Measurements from ENCODE around the gene ZBTB16.
"Not testable (repeated sequence)": the region's sequence is repeated elsewhere in the genome, so short reads cannot be mapped to it uniquely, and the experiment has no call there.

Gene ZBTB16

GRCh38 chr11:114049050-114049449, 10.5 kb upstream of the ZBTB16 start:
- no peak for DNase-seq (ENCODE audit: low read depth)
- TF ChIP-seq, protein P1, sequence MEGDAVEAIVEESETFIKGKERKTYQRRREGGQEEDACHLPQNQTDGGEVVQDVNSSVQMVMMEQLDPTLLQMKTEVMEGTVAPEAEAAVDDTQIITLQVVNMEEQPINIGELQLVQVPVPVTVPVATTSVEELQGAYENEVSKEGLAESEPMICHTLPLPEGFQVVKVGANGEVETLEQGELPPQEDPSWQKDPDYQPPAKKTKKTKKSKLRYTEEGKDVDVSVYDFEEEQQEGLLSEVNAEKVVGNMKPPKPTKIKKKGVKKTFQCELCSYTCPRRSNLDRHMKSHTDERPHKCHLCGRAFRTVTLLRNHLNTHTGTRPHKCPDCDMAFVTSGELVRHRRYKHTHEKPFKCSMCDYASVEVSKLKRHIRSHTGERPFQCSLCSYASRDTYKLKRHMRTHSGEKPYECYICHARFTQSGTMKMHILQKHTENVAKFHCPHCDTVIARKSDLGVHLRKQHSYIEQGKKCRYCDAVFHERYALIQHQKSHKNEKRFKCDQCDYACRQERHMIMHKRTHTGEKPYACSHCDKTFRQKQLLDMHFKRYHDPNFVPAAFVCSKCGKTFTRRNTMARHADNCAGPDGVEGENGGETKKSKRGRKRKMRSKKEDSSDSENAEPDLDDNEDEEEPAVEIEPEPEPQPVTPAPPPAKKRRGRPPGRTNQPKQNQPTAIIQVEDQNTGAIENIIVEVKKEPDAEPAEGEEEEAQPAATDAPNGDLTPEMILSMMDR (conservative IDR thresholded peaks at IDR 0.05; ENCODE audit: control insufficient read depth, insufficient read depth, low read depth, low read length): no peak
- no peak overlapping the region for H3K4me3 ChIP-seq (ENCODE audit: control insufficient read depth, low read depth, low read length)

DNA sequence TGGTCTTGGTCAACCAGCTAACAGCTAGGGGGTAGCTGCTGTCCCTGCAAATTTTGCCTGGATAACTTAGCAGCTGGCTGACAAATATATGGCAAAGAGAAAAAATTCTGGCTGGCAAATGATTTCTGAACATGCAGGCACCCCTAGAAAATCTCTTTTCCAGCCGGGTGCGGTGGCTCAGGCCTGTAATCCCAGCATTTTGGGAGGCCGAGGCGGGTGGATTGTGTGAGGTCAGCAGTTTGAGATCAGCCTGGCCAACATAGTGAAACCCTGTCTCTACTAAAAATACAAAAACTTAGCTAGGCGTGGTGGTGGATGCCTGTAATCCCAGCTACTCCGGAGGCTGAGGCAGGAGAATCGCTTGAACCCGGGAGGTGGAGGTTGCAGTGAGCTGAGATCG, 9.7 kb upstream of the ZBTB16 start:
- H3K4me3 ChIP-seq (ENCODE audit: control insufficient read depth, low read depth, low read length); DNase-seq (ENCODE audit: low read depth): not testable (repeated sequence)

DNA sequence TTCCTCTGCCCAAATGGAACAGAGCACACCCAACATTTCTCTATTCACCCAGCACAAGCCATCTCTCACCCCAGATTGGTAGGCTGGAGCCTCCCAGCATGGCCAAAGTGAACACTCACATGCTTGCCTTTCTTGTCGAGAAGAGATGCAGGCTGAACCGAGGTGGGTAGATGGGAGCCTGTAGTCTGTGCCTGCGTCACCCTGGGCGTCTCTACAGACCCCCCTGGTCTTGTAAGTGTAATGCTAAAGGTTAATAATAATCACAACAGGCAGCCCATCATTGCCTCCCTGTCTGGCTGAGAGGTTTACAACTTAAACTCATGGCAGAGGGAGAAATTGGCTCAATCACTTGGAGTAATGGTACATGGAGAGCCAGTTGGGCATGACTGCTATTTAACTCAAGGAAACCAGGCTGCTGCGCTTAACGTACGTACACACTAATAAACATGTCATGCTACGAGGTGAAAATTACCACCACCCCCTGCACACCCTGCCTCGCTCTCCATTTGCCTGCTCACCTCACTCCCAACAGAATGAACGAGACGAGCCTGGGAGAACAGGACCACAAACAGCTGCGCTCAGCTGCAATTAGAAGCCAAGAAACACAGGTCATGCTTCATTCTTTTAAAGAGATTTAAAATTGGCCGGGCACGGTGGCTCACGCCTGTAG, 9.1 kb upstream of the ZBTB16 start:
- DNase-seq (ENCODE audit: low read depth): no peak
- TF ChIP-seq, protein P1 (conservative IDR thresholded peaks at IDR 0.05; ENCODE audit: control insufficient read depth, insufficient read depth, low read depth, low read length): no peak
- no peak overlapping the region for H3K4me3 ChIP-seq (ENCODE audit: control insufficient read depth, low read depth, low read length)

GRCh38 chr11:114051558-114051957, 8.0 kb upstream of the ZBTB16 start:
- DNase-seq (ENCODE audit: low read depth): no peak
- H3K4me3 ChIP-seq (ENCODE audit: control insufficient read depth, low read depth, low read length): no peak overlapping the region
- TF ChIP-seq, protein P1 (conservative IDR thresholded peaks at IDR 0.05; ENCODE audit: control insufficient read depth, insufficient read depth, low read depth, low read length): no peak

DNA sequence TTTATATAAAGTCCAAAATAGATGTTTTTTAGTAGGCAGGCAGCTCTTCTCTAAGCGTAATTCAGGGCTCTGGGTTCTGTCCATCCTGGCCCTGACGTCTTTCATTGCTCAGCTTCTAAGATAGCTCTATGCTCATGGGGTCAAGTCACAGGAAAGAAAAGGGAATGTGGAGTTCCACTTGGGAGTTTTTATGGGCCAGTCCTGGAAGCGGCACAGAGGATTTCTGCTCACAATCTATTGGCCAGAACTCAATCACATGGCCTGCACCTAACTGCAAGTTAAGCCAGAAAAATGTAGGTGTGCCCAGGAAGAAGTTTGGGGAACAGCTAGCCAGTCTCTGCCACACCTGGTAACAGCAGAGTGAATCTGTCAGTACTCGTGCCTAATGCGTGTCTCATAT, 7.4 kb upstream of the ZBTB16 start:
- DNase-seq (ENCODE audit: low read depth): no peak
- TF ChIP-seq, protein P1 (conservative IDR thresholded peaks at IDR 0.05; ENCODE audit: control insufficient read depth, insufficient read depth, low read depth, low read length): no peak
- no peak overlapping the region for H3K4me3 ChIP-seq (ENCODE audit: control insufficient read depth, low read depth, low read length)

GRCh38 chr11:114053406-114053805, 6.1 kb upstream of the ZBTB16 start:
- TF ChIP-seq, protein P1 (conservative IDR thresholded peaks at IDR 0.05; ENCODE audit: control insufficient read depth, insufficient read depth, low read depth, low read length): no peak
- DNase-seq (ENCODE audit: low read depth): peak; percentile 69
- no peak overlapping the region for H3K4me3 ChIP-seq (ENCODE audit: control insufficient read depth, low read depth, low read length)

DNA sequence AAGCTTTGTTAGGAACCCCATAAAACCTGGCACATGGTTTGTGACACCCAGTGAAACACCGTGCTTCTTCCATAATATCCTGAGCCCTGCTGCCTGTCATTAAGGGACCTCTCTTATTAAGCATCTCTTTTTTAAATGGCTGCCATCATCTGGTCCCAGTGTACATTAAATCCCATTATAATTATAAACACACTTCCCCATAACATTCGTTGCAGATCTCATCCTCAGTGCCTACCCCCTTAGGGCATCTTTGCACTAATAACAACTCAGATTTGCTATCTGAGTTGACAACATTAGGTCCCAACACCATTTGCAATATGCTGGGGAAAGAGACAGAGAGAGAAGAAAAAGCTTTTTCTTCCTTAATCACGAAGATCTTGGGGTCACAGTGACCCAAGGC, 4.7 kb upstream of the ZBTB16 start:
- DNase-seq (ENCODE audit: low read depth): no peak
- TF ChIP-seq, protein P1 (conservative IDR thresholded peaks at IDR 0.05; ENCODE audit: control insufficient read depth, insufficient read depth, low read depth, low read length): no peak
- no peak overlapping the region for H3K4me3 ChIP-seq (ENCODE audit: control insufficient read depth, low read depth, low read length)
